Hair follicular keratinocyte (primary cell): ENCODE measurements around the gene KIF2C. TPM values are rescaled to one million over a fixed set of nuclear protein-coding genes. Genes with fewer than 3 reads are reported as not detected.

Experiments used
- total RNA-seq: library from RNA; depleted of rRNA; stranded (reverse); fragments of >200 nt; gene quantifications from 2 replicates; pipeline ENCODE4 v1.2.3, GENCODE V29; 2015

Gene KIF2C
- 16.5 and 56.2 TPM in 2 replicates for total RNA-seq

DNA sequence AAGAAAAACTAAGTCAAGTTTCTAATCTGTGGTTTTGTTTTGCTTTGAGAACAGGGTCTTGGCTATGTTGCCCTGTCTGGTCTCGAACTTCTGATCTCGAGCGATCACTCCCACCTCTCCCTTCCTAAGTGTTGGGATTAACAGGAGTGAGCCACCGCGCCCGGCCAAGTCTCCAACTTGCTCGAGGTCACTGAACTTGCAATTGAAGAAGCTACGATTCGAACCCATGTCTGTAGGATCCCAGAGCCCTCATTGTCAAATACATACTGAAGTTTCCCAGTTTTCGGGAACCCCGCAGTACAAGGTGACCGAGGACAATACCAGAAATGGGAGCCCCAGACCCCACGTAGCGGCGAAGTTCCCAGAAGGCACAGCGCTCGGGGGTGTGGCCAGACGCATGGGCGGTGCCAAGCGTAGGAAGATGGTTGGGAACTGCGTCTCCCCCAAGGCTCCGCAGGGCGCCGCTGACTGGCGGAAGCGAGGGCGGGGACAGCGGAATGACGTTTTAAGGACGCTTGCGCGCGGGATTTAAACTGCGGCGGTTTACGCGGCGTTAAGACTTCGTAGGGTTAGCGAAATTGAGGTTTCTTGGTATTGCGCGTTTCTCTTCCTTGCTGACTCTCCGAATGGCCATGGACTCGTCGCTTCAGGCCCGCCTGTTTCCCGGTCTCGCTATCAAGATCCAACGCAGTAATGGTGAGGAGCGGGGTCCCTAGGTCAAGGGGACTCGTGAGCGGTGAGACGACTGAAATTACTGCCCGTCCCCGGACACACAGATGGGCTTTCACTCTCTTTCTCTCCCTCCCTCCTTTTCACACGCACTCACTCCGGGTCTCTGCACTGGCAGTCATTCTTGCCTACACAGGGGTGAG, at the start of gene KIF2C:
Gene KIF2C (plus strand): TSS at position 531 of the 872 bp plus-strand sequence. CDS start 96 bp downstream, at position 627.

DNA sequence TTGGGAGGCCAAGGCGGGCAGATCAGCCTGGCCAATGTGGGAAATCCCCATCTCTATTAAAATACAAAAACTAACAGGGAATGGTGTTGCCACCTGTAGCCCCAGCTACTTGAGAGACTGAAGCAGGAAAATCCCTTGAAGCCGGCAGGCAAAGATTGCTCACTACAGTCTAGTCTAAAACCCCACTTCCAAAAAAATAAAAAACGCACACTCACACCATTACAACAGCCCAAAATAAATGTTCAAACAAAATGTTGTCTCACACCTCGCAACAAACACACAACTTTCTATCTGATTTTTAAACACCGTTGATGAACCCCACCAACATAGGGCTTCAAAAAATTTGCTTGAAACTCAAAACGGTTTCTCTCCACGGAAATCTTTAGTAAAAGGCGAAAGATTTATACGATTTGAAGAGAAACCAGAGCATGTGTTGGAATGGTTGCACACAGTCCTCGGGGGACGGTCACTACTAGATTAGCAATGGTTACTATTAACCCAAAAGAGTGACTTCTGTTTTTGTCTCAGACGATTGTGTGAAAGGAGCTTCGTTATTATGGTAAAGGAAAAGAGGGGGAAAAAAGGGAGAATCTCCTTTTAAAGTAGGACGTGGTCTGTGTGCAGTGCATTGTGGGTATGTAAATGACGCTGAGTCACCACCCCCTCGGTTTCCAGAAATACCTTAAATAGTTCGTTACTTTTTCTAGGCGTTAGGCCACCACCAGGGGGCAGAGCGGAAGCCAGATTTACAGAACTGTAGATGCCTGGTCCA, 8.7 kb upstream of the KIF2C start, which contains the start of gene RNU5D-1:
Gene RNU5D-1 (minus strand): TSS at position 430 of the 772 bp plus-strand sequence.

DNA sequence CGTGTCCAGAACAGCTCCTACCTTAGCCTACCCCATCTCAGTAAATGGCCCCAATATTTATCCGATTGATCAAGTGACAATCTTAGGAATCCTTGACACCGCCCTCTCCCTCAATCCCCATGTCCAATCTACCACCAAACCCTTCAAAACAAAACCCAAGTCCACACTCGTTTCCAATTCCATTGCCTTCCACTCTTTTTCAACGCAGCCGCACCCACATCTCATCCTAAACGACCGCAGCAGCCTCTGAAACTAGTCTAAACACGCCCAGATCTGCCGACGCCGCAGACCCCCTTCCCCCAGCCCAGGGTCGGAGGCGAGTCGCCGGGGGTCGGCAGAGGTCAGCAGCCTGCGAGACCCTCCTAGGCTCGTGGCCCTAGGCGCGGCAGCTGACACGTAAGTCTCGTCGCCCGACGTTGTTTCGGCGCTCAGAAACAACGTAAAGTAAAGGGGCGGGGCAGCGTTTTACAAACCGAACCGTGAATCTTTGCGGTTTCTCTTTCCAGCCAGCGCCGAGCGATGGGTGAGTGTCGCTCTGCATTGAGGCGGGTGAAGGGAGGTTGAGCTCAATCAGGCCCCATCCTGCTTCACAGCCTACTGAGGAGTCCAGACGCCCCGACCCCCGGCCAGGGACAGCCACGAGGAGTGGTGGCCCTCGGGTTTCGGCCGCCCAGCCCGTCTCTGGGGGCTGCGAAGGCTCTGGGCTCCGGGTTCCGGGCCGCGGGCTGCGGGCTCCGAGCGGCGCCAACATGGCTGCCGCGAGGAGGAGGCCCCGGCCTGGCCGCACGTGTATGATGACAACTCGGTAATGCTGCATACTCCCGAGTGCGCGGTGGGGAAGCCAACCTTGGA, 35.7 kb downstream of the KIF2C start, which contains the start of gene RPS8:
Gene RPS8 (plus strand): TSS at position 463 of the 852 bp plus-strand sequence. CDS start 57 bp downstream, at position 520.

DNA sequence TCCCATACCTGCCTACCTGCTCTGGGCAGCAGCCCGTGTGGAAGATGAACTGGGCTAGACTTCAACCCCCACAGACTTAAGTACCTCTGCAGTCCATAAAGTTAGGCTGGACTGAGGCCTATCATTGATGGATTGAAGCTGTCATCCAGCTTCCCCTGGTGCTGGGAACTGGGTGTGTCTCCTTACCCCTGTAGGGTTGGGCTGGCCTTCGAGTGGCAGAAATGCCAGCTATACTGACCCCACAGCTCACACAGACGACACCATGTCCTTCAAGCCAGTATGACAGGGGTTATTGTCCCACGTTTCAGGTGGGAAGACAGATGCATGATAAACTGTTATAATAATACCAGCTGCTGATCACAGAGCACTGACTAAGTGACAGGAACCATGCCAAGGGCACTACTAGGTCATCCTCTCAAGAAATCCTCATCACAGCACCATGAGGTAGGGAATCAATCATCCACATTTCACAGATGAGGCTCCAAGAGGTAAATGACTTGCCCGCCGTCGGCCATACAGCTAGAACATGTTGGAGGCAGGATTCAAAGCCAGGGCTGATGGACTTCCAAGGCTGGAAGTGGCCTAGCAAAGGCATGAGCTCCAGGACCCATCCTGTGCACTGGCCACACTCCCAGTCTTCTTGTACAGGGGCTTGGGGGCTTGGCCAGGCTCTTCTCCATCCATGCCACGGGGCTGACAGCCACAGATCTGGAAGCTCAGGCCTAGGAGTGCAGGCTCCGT, 48.7 kb downstream of the KIF2C start, which contains the start of gene BEST4:
Gene BEST4 (minus strand): TSS at position 51 of the 741 bp plus-strand sequence. CDS start 465 bp downstream, outside the sequence.

DNA sequence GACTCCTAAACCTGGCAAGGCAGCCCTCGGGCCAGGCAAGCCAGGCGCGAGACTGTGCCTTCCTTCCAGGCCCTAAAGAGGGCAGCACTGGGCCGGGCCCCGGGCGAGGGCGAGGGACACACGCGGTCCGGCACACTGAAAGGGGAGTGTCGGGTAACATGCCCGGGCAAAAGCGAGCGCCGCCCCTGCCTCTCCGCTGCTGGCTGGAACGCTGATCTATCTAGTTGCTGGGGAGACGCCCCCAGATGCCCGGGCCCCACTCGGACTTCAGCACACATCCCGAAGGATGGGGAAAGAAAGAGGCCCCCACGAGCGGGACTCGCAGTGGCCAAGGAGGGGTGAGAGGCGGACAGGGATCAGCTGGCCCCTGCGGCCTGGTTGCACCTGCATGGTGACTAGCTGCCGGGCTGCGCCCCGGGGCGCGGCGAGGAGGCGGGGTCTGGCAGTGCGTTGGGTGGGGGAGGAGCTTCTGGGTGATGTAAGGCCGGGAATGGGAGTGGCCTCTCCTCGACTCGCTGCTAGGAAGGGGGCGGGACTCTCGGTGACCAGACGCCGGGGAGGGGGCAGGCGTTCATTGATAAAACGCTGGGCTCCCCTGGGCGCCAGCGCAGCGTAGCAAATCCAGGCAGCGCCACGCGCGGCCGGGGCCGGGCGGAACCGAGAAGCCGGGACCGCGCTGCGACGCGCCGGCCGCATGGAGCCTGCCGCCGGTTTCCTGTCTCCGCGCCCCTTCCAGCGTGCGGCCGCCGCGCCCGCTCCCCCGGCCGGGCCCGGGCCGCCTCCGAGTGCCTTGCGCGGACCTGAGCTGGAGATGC, 60.3 kb downstream of the KIF2C start, which contains the start of gene PLK3:
Gene PLK3 (plus strand): TSS at position 608 of the 815 bp plus-strand sequence. CDS start 87 bp downstream, at position 695.

DNA sequence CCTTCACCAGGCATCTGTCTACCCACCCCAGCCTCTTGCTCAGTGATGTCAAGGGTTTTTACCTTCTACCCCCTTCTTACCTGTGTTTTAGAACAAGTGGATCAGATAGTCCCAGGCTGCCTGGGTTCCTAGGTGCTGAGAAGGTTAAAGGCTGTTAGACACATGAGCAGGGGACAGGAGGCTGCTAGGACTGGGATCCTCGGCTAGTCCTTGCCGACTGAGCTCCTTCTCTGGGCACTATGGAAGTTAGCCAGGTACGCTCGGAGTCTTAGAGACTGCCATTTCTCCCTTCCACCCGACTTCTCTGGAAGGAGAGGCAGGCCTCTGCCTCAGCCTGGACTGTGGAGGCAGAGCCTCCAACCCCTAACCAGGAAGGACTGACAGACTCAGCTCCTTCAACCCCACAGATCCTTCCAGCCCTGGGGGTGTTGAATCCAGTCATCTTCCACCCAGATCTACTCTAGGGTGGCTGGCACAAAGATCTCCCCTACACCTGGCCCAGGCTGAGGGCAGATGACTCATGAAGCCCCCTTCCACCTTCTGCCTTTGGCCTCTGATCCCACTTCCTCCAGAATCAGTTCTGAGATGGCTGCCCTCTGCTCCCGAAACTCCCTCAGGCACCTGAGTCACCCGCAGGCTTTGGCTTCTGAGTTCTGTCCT, 67.2 kb downstream of the KIF2C start, which contains the start of gene DYNLT4:
Gene DYNLT4 (minus strand): TSS at position 648 of the 660 bp plus-strand sequence. CDS start 683 bp downstream, outside the sequence.

DNA sequence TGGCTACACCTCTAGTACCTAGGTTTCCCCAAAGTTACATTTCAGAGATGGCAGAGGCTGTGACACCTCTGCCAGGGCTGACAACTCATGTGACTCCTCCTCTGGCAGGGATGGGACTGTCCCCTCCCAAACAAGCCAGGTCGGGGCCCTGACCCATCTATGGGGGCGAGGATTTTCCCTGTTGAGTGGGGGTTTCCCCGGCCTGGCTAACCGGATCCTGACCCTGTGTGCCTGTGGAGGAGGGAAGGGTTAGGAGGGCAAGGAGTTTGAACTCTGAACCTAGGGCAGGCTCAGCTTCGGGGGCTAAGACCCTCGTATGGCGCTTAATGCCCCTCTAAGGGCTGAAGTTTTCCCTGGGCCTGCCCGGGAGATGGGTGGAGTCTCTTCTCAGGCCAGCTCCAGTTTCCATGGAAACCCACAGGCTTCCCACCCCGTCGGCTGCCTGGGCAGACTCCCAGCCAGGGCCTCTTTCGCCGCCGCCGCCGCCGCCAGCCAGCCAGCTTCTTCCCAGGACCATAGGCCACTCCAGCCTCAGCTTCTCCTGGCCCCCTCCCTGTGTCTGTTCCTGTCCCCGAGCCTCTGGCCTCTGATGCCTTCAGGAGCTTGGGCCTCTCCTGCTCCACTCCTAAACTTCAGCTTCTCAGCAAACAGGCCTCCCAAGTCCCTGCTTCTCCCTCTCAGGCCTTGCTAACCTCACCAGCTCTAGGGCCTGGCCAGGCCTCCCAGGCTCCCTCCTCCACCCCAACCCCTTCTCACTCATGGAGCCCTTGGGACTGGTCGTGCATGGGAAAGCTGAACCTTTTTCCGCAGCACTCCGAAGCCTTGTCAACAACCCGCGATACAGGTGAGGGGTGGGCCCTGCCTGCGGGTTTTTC, 68.7 kb downstream of the KIF2C start, which contains the start of gene BTBD19:
Gene BTBD19 (plus strand): TSS at position 461 of the 875 bp plus-strand sequence. CDS start 298 bp downstream, at position 759.

Other genes starting within 250 kb of the KIF2C start
- gene TMEM53, start 65.4 kb upstream of the KIF2C start, total RNA-seq: 3.7 and 10.2 TPM in 2 replicates
- not detected in 2 replicates for gene ARMH1, start 65.1 kb upstream of the KIF2C start, total RNA-seq
- gene RNU5D-1, start 8.7 kb upstream of the KIF2C start, total RNA-seq: not detected in 2 replicates
- gene RPS8, start 35.7 kb downstream of the KIF2C start, total RNA-seq: 2,787 and 3,108 TPM in 2 replicates
- gene BEST4, start 48.3 kb downstream of the KIF2C start, total RNA-seq: 0.16 TPM in 1 of 2 replicates, not detected in the other
- 34.4 and 75.1 TPM in 2 replicates for gene PLK3, start 60.5 kb downstream of the KIF2C start, total RNA-seq
- gene DYNLT4, start 67.5 kb downstream of the KIF2C start, total RNA-seq: 2.7 TPM in 1 of 2 replicates, not detected in the other
- gene BTBD19, start 68.7 kb downstream of the KIF2C start, total RNA-seq: 1.2 and 6.2 TPM in 2 replicates
- gene PTCH2, start 103.4 kb downstream of the KIF2C start, total RNA-seq: not detected in 2 replicates
- gene EIF2B3, start 246.8 kb downstream of the KIF2C start, total RNA-seq: 26.6 and 42.1 TPM in 2 replicates